HG03139 (cell line): ENCODE measurements around the gene AKT1.

ENCODE experiments used
- ATAC-seq: cut with Tn5 transposase; IDR thresholded peaks from one replicate; pipeline ENCODE4 v1.9.1; 2021; ENCODE audit not compliant: unreplicated experiment

Gene AKT1

DNA sequence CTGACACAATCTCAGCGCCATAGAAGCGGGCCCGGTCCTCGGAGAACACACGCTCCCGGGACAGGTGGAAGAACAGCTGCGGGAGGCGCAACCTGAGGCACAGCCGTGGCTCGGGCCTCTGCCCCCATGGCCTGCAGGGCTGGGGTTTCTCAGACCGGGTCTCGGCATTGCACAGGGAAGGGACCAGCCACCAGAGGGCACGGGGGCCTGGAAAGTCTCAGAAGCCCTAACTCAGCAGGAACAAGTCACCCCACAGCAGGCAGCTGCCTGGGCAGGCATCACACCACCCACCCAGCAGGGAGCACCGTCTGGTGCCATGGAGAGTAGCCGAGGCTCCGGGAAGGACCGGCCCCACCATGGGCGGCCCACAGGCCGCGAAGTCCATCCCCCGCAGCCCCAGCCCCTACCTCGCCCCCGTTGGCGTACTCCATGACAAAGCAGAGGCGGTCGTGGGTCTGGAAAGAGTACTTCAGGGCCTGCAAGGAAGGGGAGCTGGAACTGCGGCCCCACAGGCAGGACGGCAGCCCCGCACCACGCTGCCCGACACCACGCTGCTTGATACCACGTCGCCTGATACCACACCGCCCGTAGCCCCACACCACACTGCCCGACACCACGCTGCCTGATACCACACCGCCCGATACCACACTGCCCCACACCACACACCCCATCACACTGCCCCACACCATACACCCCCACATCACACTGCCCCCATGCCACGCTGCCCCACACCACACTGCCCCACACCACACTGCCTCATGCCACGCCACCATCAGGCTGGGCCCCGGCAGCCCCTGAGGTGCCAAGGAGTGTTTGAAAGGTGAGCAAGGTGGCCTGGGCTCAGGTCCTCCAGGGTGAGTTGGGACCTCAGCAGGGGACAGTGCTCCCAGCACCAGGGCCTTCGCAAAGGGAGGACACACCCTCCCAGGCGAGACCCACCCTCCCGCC lies 21.8 kb downstream of the AKT1 start:
- no peak for ATAC-seq

DNA sequence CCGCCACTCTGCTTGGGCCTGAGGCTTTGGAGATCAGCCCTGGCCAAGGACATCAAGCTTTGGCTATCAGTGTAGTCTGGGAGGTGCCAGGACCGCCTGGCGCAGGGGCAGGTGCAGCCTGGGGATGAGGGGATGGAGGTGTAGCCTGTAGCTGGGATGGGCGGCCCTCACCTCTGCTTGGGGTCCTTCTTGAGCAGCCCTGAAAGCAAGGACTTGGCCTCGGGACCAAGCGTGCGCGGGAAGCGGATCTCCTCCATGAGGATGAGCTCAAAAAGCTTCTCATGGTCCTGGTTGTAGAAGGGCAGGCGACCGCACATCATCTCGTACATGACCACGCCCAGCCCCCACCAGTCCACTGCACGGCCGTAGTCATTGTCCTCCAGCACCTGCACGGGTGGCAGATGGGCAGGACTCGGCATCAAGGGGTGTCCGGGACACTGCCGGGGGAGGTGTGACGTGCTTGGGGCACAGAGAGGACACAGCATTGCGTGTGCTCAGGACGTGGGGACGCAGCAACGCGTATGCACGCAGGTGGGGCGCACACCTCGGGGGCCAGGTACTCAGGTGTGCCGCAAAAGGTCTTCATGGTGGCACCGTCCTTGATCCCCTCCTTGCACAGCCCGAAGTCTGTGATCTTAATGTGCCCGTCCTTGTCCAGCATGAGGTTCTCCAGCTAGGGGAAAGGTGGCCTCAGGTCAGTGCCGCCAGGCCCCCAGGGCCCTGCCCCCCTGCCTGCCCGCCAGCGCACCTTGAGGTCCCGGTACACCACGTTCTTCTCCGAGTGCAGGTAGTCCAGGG lies 22.6 kb downstream of the AKT1 start:
- no peak for ATAC-seq

DNA sequence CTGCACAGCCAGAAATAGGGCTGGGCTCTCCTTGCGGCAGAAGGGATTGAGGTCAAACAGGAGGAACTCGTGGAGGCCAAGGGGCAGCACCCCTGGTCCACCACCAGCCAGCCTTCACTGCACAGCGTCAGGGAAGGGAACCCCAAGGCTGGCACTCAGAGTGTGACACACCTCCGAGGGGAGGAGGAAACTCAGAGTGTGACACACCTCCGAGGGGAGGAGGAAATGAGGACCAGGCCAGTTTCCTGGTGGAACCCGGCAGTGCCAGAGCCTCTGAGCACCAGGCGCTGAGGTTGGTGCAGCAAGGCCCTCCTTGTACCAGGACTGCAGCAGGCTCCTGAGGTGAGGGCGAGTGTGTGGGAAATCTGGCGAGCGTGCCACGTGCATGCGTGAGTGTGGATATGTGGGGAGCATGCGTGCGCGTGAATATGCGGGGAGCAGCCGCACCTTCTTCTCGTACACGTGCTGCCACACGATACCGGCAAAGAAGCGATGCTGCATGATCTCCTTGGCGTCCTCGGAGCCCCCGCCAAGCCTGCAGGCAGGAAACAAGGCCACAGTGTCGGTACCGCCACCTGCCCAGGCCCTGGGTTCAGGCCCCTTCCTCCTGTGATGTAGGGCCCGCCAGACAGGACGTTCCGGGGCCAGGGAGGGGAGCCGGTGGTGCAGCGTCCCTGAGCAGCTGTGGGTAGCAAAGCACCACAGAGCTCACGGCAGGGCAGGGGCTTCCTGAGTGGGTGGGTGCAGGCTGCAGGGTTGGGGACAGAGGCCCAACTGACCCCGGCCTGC lies 23.4 kb downstream of the AKT1 start:
- no peak for ATAC-seq

DNA sequence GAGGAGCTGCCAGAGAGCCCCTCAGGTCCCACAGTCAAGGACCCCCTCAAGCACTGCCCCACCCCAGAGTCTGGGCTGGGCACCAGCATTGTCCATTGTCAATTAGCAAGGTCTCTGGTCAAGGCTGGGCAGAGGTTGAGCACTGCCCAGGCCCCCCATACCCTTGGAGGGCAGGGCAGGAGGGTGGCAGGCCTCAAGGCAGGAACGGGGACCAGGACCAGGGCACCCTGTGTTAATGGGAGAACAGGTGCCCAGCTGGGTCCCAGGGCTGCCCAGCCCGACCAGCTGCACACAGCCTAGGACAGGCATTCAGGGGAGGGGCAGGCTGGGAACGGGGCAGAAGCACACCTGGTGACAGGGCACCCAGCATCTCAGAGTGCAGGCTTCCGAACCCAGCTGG lies 24.2 kb downstream of the AKT1 start:
- ATAC-seq, result no peak

DNA sequence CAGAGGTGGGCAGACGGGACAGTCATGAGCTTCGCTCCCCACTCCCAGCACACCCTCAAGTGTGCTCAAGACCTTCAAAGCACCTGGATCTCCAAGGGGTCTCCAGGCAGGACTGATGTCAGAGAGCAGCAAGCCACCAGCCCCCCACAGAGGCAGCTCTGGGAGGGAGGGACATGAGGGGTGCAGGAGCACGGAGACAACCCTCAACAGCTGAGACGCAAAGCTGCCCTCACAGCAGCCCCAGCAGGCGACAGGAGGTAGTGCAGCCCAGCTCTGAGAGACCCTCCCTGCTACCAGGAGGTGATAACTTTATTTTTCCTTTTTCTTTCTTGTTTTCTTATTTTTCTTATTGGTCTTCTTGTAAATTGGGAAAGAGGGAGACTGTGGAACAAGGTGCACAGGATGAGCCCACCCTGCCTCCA lies 24.7 kb downstream of the AKT1 start:
- no peak for ATAC-seq

DNA sequence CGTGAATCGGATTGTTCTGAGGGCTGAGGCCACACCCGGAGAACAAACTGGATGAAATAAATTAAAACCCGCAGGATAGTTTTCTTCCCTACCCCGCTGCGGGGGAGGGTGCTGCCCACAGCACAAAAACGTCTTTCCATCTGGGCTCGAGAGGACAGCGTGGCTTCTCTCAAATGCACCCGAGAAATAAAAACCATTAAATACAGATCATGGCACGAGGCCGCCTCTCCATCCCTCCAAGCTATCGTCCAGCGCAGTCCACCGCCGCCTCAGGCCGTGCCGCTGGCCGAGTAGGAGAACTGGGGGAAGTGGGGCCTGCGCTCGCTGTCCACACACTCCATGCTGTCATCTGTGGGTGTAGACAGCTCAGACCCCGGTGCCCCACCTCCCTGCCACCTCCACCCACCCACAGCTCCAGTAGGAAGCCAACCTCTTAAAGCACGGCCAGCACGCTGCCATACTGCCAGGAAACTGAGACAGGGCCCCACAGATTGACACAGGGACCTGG lies 25.4 kb downstream of the AKT1 start:
- ATAC-seq, result no peak

DNA sequence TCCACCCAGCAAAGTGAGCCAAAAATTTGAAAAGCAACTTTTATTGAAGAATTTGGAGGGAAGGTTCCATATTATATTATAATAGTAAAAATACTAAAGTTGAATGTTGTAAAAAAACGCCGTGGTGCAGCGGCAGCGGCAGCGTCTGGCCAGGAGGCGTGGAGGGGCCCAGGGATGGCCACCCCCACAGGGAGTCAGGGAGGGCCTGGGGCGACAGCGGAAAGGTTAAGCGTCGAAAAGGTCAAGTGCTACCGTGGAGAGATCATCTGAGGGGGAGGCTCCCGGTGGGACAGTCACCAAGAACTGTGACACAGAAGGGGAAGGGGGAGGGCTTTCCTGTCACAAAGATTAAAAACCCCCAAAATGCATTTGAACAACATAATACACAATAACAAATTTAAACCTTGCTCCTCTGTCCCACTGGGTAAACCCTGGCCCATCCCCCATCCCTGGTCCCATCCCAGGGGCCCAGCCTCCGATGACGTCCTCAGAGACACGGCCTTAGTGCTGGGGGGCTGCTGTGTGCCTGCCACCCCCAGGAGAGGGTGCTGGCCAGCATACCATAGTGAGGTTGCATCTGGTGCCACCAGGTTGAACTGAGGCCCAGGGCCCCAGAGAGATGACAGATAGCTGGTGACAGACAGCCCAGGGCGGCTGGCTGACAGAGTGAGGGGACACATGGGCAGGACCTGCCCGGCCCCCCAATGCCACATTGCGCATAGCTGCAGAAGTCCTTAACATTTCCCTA lies 26.1 kb downstream of the AKT1 start:
- ATAC-seq, result no peak

DNA sequence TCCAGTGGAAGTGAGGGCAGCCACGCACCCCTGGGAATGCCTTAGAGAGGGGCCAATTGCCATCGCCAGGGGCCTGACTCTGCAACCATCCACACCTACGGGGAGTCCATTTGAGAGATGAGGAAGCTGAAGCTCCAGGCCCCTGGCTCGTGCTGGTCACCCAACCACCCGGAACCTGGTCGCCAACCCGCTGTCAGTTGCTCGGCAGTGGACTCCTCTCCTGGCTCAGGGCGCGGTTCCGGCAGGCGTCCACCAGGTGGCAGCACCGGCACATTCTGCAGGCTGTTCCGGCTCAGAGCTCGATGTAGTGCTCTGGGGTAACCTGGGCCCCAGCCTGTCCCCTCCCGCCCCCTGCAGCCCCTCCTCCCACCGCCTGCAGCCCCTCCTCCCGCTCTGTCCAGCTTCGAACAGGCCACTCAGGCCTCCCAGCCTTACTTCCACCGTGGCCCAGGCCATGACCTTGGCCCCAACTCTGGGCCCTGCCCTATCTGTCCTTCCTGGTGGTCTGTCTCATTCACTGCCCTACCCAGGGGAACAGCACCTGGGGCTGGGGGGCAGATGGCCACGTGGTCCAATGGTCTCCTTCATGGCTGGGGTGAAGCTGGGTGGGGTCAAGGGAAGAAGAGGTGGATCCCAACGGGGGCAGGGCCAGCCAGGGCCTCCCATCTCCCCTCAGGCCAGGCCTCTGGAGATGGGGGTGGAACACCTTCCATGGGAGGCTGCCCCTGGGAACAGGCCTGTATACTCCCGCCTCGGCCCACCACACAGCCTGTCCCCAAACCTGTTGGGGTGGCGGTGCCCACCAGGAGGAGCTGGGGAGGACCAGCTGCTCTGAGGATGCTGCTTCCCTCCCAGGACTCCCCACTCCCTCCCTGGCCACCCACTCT lies 26.9 kb downstream of the AKT1 start:
- peak; percentile 62 for ATAC-seq

DNA sequence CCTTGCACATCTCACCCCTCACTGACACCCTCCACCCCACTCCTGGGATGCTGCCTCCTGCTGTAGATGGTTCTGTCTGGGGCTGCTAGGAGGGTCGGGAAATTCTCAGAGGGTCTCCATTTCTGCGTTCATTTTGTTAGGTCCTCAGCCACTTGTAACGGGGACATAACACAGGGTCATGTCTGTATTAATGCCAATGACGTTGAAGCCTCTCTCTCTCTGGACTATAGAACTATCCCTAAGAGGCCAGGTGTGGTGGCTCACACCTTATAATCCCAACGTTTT lies 28.0 kb downstream of the AKT1 start:
- ATAC-seq, result no peak

DNA sequence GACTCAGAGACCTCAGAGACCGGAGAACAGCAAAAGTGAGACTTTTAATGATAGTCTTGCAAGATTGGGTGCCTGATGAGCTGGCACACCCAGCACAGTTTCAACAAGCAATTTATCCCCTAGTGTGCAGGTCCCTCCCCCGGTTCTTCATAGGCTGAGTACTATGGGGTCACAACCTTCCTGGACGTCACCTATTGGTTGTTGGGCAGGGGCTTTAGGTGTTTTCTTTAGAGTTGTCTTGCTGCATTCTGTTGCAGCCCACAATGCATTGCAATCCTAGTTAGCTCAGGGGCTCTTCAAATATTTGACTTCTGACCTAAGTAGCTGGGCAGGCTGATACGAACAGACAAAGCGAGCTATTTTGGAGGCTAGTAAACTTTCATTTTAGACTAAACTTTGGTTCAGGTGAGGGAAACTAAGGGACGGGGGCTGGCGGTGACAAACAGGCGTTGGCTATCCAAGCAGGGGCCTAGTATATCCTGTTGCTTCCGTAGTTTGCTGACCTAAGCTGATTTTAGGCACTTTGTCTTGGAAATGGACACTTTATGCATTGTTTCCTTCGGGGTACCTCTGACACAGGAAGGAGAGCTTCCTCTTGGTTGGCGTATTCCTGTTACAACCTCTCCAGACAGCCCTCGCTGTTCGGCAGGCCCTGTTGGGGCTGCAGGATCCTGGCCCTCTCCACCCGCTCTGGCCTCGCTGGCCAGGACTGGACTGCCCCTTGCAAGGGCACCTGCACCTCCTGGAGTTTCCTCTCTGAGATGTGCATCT lies 28.5 kb downstream of the AKT1 start:
- no peak for ATAC-seq

DNA sequence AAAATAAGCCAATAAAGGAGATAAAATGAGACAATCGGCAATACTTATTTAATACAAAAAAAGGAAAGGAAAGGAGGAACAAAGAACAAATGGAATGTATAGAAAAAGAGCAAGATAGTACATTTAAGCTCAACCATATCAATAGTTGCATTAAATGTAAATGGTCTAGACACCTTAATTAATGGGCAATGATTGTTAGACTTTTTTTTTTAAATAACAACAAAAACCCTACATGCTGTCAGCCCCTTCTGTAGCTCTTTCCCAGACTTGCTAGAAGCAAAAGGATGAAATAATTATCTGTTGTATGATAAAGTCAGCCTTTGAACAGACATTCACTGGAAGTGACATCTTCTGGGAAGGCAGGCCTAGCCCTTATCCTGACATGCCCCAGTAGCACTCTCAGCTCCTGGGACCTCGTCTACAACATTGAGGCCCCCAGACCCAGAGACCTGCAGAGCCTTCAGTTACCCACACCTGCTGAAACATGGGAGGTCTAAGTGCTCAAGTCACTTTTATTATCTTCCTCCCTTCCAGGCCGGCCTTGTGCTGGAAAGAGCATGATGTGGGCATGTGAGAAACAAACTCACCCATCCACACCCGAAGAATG lies 29.2 kb downstream of the AKT1 start:
- ATAC-seq, result no peak

DNA sequence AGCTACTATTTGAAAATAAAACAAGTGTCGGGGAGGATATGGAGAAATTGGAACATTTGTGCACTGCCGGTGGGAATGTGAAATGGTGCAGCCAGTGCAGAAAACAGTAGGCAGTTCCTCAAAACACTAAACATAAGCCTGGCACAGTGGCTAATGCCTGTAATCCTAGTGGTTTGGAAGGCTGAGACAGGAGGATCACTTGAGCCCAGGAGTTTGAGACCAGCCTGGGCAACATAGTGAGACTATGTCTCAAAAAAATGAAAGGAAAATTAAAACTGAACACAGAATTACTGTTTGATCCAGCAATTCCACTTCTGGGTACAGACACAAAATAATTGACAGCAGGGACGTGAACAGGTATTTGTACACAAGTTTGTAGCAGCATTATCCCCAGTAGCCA lies 30.0 kb downstream of the AKT1 start:
- ATAC-seq, result no peak

DNA sequence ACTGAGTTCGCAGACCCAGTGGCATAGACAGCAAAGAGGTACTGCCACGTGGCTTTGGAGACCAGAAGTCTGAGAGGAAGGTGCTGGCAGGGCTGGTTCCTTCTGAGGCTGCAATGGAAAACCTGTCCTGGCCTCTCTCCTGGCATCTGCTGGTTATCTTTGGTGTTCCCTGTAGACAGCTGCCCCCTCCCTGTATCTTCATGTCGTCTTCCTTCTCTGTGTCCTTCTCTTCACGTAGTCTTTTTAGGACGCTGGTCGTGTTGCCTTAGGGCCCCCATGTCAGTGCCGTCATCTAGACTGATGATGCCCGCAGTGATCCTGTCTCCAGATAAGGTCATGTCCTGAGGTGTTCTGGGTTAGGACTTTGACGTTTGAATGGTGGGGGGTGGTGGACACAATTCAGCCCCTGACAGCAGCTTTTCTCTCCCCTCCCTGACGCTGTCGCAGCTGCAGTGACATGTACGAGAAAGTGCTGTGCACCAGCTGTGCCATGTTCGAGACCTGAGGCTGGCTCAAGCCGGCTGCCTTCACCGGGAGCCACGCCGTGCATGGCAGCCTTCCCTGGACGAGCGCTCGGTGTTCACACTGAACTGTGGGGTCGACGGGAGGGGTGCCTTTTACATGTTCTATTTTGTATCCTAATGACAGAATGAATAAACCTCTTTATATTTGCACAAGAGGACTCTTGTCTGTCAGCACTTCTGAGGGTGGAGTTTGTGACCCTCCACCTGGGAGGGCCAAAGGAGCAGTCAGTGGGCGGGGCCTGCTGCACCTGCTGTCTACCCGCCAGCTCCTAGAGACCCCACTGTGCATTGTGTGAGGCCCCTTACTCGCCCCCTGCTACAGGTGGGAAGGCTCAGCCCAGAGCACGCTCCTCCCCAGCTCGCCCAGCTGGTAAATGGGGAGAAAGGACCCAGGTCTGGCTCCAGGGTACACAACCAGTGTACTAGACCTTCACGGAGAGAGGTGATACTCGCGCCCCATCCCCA lies 36.3 kb downstream of the AKT1 start:
- ATAC-seq, result no peak

DNA sequence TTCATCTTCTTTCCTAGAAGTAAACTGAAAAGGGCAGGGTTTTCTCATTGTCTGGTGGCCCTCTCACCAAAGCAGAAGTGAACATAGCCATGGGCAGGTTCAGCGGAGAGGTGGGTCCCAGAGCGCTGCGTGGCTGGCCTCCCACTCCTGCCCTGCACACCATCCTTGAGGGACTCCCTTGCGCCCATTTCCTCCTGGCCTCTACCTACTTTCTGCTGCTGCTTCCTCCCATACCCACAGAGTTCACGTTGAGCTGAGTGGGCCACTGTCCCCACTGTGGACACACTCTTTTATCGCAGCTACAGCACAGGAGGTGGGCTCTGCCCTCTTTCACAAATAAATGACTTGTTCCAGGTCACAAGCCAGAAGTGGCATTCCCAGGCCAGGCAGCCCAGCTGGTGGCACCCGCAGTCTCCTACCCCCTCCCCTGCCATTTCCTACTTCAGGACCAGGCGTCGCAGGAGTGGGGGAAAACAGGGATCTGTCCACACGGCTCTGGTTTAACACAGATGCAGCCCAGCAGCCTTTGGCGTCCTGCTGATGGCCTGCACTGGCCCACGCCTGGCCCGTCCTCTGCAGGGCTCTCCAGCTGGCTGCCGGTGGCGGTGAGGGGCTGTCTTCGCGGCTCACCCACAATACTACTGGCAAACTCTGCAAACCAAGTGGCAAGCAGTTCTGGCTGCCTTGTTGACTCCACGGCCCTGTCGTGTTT lies 37.7 kb downstream of the AKT1 start:
- ATAC-seq, result no peak

DNA sequence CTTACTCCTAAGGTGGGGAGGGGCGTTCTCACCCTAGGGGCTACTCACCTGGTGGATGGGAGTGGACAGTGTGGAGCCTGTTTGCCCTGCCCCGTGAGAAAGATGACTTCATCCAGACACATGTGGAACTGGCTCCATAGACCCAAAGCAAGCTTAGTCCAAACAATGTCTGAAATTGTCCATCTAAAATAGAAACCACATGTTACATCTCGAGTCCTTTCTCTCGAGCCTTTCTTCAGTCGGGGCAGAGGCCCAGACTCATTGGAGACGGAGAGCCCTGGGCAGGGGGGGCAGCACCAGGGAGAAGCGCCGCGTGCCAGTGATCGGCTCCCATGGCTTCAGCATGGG lies 38.3 kb downstream of the AKT1 start:
- no peak for ATAC-seq

DNA sequence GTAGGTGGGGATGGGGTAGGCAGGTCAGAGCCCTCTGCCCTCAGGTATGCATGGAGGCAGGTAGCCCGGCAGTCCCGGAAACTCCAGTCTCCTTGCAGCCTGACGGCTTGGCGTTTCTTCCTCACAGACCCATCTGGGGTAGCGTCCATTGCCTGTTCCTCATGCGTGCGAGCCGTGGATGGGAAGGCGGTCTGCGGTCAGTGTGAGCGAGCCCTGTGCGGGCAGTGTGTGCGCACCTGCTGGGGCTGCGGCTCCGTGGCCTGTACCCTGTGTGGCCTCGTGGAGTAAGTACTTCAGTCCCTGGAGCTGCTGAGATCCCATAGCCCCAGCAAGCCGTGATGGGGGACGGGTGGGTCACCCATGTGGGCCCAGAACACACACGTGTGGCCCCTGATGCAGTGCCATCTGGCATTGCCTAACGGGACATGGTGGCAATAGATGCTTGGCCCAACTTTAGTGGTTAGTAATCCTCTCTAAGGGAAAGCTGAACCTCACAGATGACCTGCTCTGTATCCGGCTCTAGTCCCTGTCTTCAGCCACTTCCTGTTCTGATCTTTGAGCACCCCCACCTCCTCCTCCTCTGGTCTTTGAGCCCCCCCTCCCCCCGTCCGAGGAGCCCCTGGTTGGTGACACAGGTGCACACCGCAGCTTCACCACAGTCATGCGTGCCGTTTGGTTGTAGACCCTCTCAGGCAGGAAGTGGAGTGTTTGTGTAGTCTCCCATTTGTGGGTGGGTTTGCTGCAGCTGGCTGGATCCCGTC lies 38.9 kb downstream of the AKT1 start:
- ATAC-seq, result no peak
